Measurements from ENCODE around the gene KAZALD1.
A peak's percentile ranks its signal among the peaks of the same experiment; 100 is the strongest.

DNA sequence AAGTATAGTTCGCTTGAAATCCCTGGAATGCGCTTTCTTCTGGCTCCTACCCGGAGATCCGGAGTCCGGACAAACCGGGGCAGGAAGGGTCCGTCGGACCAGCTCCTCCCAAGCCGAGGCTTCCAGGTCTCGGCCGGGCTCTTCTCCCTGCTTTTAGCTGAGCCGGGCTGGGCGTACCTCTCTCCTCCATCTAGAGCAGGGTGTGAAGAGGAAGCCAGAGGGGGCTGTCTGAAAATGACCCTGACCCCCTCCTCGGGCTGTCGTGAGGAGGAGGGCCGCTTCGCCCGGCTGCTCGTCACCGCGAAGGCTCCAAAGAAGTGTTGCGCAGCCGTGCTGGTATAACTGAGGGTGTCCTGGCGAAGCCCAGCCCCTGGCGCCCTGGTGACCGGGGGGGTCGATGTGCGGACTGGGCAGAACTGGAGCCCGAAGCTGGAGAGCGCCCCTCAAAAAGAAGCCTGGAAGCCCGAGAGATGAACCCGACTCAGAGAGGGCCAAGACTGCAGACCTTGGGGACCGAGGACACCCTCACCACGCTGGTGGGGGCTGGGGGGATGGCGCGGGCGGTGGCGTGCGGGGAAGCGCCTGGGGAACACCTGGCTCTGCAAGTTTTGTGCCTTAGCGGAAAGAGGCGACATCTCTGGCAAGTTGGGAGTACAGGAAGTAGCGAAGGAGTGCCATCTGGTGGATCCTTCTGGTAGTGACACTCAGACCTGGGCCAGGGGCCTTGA lies 5.7 kb downstream of the KAZALD1 start:
- TF ChIP-seq, protein P1, sequence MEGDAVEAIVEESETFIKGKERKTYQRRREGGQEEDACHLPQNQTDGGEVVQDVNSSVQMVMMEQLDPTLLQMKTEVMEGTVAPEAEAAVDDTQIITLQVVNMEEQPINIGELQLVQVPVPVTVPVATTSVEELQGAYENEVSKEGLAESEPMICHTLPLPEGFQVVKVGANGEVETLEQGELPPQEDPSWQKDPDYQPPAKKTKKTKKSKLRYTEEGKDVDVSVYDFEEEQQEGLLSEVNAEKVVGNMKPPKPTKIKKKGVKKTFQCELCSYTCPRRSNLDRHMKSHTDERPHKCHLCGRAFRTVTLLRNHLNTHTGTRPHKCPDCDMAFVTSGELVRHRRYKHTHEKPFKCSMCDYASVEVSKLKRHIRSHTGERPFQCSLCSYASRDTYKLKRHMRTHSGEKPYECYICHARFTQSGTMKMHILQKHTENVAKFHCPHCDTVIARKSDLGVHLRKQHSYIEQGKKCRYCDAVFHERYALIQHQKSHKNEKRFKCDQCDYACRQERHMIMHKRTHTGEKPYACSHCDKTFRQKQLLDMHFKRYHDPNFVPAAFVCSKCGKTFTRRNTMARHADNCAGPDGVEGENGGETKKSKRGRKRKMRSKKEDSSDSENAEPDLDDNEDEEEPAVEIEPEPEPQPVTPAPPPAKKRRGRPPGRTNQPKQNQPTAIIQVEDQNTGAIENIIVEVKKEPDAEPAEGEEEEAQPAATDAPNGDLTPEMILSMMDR (IDR thresholded peaks at IDR 0.05): peak; percentile 86 to 95 (median 92)
- TF ChIP-seq POLR2A (IDR thresholded peaks at IDR 0.05): no peak
